Neural crest cell (in vitro differentiated cells): ENCODE measurements around the gene CNPY1. TPM values are rescaled to one million over a fixed set of nuclear protein-coding genes. Genes with fewer than 3 reads are reported as not detected.

Experiments
- DNase-seq: peaks from one replicate; pipeline ENCODE4 v3.0.0; 2021; ENCODE audit warnings: low read depth, mixed read lengths, low spot score
- H3K27ac Mint-ChIP-seq: one replicate; pipeline ENCODE4 v1.8.0; 2021; ENCODE audit warnings: mild to moderate bottlenecking, mixed read lengths; ENCODE audit not compliant: unreplicated experiment
- H3K27me3 Mint-ChIP-seq: 2 replicates; pipeline ENCODE4 v1.8.0; 2021; ENCODE audit warnings: low read depth, mild to moderate bottlenecking, mixed read lengths
- H3K36me3 Mint-ChIP-seq: 2 replicates; pipeline ENCODE4 v1.8.0; 2021; ENCODE audit warnings: low read depth, mild to moderate bottlenecking, mixed read lengths
- H3K4me1 Mint-ChIP-seq: 2 replicates; pipeline ENCODE4 v1.8.0; 2021; ENCODE audit warnings: mixed read lengths
- H3K4me3 Mint-ChIP-seq: one replicate; pipeline ENCODE4 v1.8.0; 2021; ENCODE audit warnings: mild to moderate bottlenecking, mixed read lengths
- H3K9me3 Mint-ChIP-seq: 2 replicates; pipeline ENCODE4 v1.8.0; 2021; ENCODE audit warnings: mixed read lengths
- CTCF ChIP-seq: fragments of 200-600 bp; sonication (generic); conservative IDR thresholded peaks from 2 replicates; pipeline ENCODE4 v1.5.0; 2021; ENCODE audit warnings: antibody characterized with exemption, mild to moderate bottlenecking
- total RNA-seq: library from RNA; stranded (reverse); gene quantifications from 2 replicates; pipeline ENCODE4 v1.2.1, GENCODE V29; 2021

CNPY1 gene
- total RNA-seq, 1 donor from 2014 or later: 2.4 TPM

- peaks cover 5% of the 10 kb centered on the region for H3K4me1 Mint-ChIP-seq
- no peak overlapping the region for H3K4me3 Mint-ChIP-seq
- no peak overlapping the region for H3K27ac Mint-ChIP-seq
- no peaks in the 10 kb centered on the region for H3K27me3 Mint-ChIP-seq
- no peak for DNase-seq
- TF ChIP-seq CTCF: no peak
- H3K9me3 Mint-ChIP-seq: no peaks in the 10 kb centered on the region
- no peaks in the 10 kb centered on the region for H3K36me3 Mint-ChIP-seq
These were observed 11.4 kb upstream of the CNPY1 start for GRCh38 chr7:155557778-155558177.

GRCh38 chr7:155556763-155557162 lies 10.4 kb upstream of the CNPY1 start:
- H3K36me3 Mint-ChIP-seq: no peaks in the 10 kb centered on the region
- DNase-seq: no peak
- H3K4me3 Mint-ChIP-seq: no peak overlapping the region
- H3K27me3 Mint-ChIP-seq: no peaks in the 10 kb centered on the region
- TF ChIP-seq CTCF: no peak
- peak overlapping the region; percentile 71 for H3K27ac Mint-ChIP-seq
- peaks cover 5% of the 10 kb centered on the region for H3K4me1 Mint-ChIP-seq
- no peaks in the 10 kb centered on the region for H3K9me3 Mint-ChIP-seq

GRCh38 chr7:155555116-155555695 lies 8.8 kb upstream of the CNPY1 start:
- H3K27ac Mint-ChIP-seq: no peak overlapping the region
- TF ChIP-seq CTCF: no peak
- H3K27me3 Mint-ChIP-seq: no peaks in the 10 kb centered on the region
- no peaks in the 10 kb centered on the region for H3K36me3 Mint-ChIP-seq
- DNase-seq: no peak
- no peaks in the 10 kb centered on the region for H3K4me1 Mint-ChIP-seq
- no peaks in the 10 kb centered on the region for H3K9me3 Mint-ChIP-seq
- H3K4me3 Mint-ChIP-seq: no peak overlapping the region

GRCh38 chr7:155553871-155554270 lies 7.5 kb upstream of the CNPY1 start:
- Mint-ChIP-seq H3K4me1 (no peaks in the 10 kb centered on the region), H3K4me3 (no peak overlapping the region), H3K27me3 (no peaks in the 10 kb centered on the region), H3K36me3 (no peaks in the 10 kb centered on the region), H3K27ac (no peak overlapping the region), H3K9me3 (no peaks in the 10 kb centered on the region)
- TF ChIP-seq CTCF: no peak
- no peak for DNase-seq

- Mint-ChIP-seq H3K36me3 (no peaks in the 10 kb centered on the region), H3K4me3 (no peak overlapping the region), H3K4me1 (no peaks in the 10 kb centered on the region), H3K9me3 (no peaks in the 10 kb centered on the region), H3K27ac (no peak overlapping the region), H3K27me3 (no peaks in the 10 kb centered on the region)
- DNase-seq: no peak
- no peak for TF ChIP-seq CTCF
These were observed 5.6 kb upstream of the CNPY1 start for GRCh38 chr7:155551785-155552611.
